NCI-H146 treated with DMSO at 0.1 percent for 48 hours (cell line): ENCODE measurements around the gene HMHB1.

Experiments
- DNase-seq: peaks from one replicate; lab custom pipeline; 2025; ENCODE audit not compliant: unreplicated experiment; lab: John Stamatoyannopoulos, UW

Gene HMHB1

GRCh38 chr5:143812085-143812705 is at the start of gene HMHB1:
TSS of gene HMHB1 (plus strand) at chr5:143812161.
- no peak for DNase-seq

GRCh38 chr5:143762636-143763220 is 49.2 kb upstream of the HMHB1 start:
- no peak for DNase-seq

GRCh38 chr5:143767162-143767561 is 44.8 kb upstream of the HMHB1 start:
- no peak for DNase-seq

GRCh38 chr5:143769026-143769786 is 42.8 kb upstream of the HMHB1 start:
- no peak for DNase-seq

GRCh38 chr5:143770450-143770849 is 41.5 kb upstream of the HMHB1 start:
- DNase-seq, result no peak

- no peak for DNase-seq
Observed at GRCh38 chr5:143771189-143771588, 40.8 kb upstream of the HMHB1 start.

GRCh38 chr5:143771602-143772001 is 40.4 kb upstream of the HMHB1 start:
- no peak for DNase-seq

GRCh38 chr5:143772621-143773020 is 39.3 kb upstream of the HMHB1 start:
- DNase-seq, result no peak

GRCh38 chr5:143775258-143775657 is 36.7 kb upstream of the HMHB1 start:
- DNase-seq, result no peak

- no peak for DNase-seq
Observed at GRCh38 chr5:143776951-143777350, 35.0 kb upstream of the HMHB1 start.

GRCh38 chr5:143779506-143779905 is 32.5 kb upstream of the HMHB1 start:
- no peak for DNase-seq

GRCh38 chr5:143781993-143782520 is 29.9 kb upstream of the HMHB1 start:
- no peak for DNase-seq

- DNase-seq, result no peak
Observed at GRCh38 chr5:143782588-143783386, 29.2 kb upstream of the HMHB1 start.

GRCh38 chr5:143788401-143788800 is 23.6 kb upstream of the HMHB1 start:
- DNase-seq, result no peak

GRCh38 chr5:143790457-143791112 is 21.4 kb upstream of the HMHB1 start:
- no peak for DNase-seq

GRCh38 chr5:143791848-143792731 is 19.9 kb upstream of the HMHB1 start:
- DNase-seq, result no peak

- DNase-seq, result no peak
Observed at GRCh38 chr5:143793249-143793648, 18.7 kb upstream of the HMHB1 start.

- DNase-seq, result no peak
Observed at GRCh38 chr5:143796125-143796524, 15.8 kb upstream of the HMHB1 start.

- DNase-seq, result no peak
Observed at GRCh38 chr5:143796753-143797152, 15.2 kb upstream of the HMHB1 start.

GRCh38 chr5:143800715-143801114 is 11.2 kb upstream of the HMHB1 start:
- no peak for DNase-seq
